H1 (cell line): Measurements from ENCODE around the gene ZMYM2. TPM values are rescaled to one million over a fixed set of nuclear protein-coding genes. Genes with fewer than 3 reads are reported as not detected.

Source experiments
- EP300 ChIP-seq, 2 experiments: IDR thresholded peaks; 1 replicate in 1 of 2; 2 replicates in 1 of 2; pipeline ENCODE4 v1.6.1; 2011 to 2012; ENCODE audit warnings: low read depth in 2 of 2, low read length in 2 of 2, mild to moderate bottlenecking in 2 of 2, borderline replicate concordance in 1 of 2, inconsistent platforms in 1 of 2, moderate library complexity in 1 of 2
- FOSL1 ChIP-seq: IDR thresholded peaks from 2 replicates; pipeline ENCODE4 v1.6.1; 2011; ENCODE audit warnings: mild to moderate bottlenecking, low read depth, low read length, moderate library complexity; ENCODE audit not compliant: insufficient read depth
- GTF2F1 ChIP-seq: IDR thresholded peaks from 2 replicates; pipeline ENCODE4 v1.6.1; 2012; ENCODE audit warnings: low read depth, low read length, improper control_type of control experiment, borderline replicate concordance
- HDAC6 ChIP-seq: IDR thresholded peaks from one replicate; pipeline ENCODE4 v1.7.1; 2012; ENCODE audit warnings: low read depth, mild to moderate bottlenecking, inconsistent platforms, low read length, moderate library complexity
- JUN ChIP-seq: IDR thresholded peaks from 2 replicates; pipeline ENCODE4 v1.6.1; 2011; ENCODE audit warnings: low read depth, mild to moderate bottlenecking, improper control_type of control experiment, low read length
- KDM4A ChIP-seq: IDR thresholded peaks from one replicate; pipeline ENCODE4 v1.7.1; 2012; ENCODE audit warnings: low read depth, mild to moderate bottlenecking, moderate library complexity, low read length, inconsistent platforms; ENCODE audit not compliant: severe bottlenecking
- NANOG ChIP-seq: IDR thresholded peaks from 2 replicates; pipeline ENCODE4 v1.6.1; 2011; ENCODE audit warnings: low read length, low read depth, mild to moderate bottlenecking, inconsistent platforms; ENCODE audit not compliant: insufficient read depth, poor library complexity, severe bottlenecking
- SP2 ChIP-seq: IDR thresholded peaks from 2 replicates; pipeline ENCODE4 v1.6.1; 2012; ENCODE audit warnings: mild to moderate bottlenecking, low read length, inconsistent platforms
- TBP ChIP-seq: IDR thresholded peaks from 2 replicates; pipeline ENCODE4 v1.6.1; 2011; ENCODE audit warnings: low read depth, low read length, improper control_type of control experiment
- polyA plus RNA-seq, 7 experiments: library from polyadenylated mRNA; depleted of rRNA in 3 of 7; stranded (reverse) in 5 of 7; unstranded in 2 of 7; fragments of >200 nt in 5 of 7; fragments of 200-250 nt in 2 of 7; gene quantifications; 1 replicate in 5 of 7; 2 replicates in 1 of 7; 4 replicates in 1 of 7; pipeline versions ENCODE4 v1.2.1 to v1.2.3, GENCODE V29; 2011 to 2013; ENCODE audit warnings: missing spikeins in 2 of 7, mixed read lengths in 2 of 7
- total RNA-seq: library from RNA; stranded (reverse); fragmentation: NEBNext Ultra II Directional; extraction: Animal tissue kit (Norgen Biotek cat#: 25700); gene quantifications from 2 replicates; pipeline ENCODE4 v1.2.1, GENCODE V29; 2021
- TF ChIP-seq, protein P1 (sequence below): fragments of 300-600 bp; sonication (generic); IDR thresholded peaks from 2 replicates; pipeline ENCODE4 v1.7.1; 2012; ENCODE audit warnings: low read length, moderate library complexity, mild to moderate bottlenecking, inconsistent platforms; ENCODE audit not compliant: insufficient replicate concordance
- TF ChIP-seq, protein P2 (sequence below): IDR thresholded peaks from 2 replicates; pipeline ENCODE4 v1.6.1; 2011; ENCODE audit warnings: low read depth, mild to moderate bottlenecking, low read length; ENCODE audit not compliant: insufficient read depth

Gene ZMYM2
- total and polyA plus RNA-seq, 2 of the 8 experiments (the other 6 are each of a cell fraction or from before 2014, with no cell fraction given) = 41.2 to 159 TPM

DNA sequence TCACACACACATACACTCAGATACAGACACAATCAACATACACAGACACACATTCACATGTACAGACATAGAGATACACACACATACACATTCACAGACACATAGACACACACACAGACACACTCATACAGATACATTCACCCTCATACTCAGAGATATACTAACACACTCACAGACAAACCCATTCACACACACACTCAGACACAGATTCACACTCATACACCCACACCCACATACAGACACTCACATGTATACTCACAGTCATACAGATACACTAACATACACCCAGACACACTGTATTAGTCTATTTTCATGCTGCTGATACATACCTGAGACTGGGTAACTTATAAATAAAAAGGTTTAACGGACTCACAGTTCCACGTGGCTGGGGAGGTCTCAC, 171.5 kb downstream of the ZMYM2 start (continued):
- TF ChIP-seq, protein P1, sequence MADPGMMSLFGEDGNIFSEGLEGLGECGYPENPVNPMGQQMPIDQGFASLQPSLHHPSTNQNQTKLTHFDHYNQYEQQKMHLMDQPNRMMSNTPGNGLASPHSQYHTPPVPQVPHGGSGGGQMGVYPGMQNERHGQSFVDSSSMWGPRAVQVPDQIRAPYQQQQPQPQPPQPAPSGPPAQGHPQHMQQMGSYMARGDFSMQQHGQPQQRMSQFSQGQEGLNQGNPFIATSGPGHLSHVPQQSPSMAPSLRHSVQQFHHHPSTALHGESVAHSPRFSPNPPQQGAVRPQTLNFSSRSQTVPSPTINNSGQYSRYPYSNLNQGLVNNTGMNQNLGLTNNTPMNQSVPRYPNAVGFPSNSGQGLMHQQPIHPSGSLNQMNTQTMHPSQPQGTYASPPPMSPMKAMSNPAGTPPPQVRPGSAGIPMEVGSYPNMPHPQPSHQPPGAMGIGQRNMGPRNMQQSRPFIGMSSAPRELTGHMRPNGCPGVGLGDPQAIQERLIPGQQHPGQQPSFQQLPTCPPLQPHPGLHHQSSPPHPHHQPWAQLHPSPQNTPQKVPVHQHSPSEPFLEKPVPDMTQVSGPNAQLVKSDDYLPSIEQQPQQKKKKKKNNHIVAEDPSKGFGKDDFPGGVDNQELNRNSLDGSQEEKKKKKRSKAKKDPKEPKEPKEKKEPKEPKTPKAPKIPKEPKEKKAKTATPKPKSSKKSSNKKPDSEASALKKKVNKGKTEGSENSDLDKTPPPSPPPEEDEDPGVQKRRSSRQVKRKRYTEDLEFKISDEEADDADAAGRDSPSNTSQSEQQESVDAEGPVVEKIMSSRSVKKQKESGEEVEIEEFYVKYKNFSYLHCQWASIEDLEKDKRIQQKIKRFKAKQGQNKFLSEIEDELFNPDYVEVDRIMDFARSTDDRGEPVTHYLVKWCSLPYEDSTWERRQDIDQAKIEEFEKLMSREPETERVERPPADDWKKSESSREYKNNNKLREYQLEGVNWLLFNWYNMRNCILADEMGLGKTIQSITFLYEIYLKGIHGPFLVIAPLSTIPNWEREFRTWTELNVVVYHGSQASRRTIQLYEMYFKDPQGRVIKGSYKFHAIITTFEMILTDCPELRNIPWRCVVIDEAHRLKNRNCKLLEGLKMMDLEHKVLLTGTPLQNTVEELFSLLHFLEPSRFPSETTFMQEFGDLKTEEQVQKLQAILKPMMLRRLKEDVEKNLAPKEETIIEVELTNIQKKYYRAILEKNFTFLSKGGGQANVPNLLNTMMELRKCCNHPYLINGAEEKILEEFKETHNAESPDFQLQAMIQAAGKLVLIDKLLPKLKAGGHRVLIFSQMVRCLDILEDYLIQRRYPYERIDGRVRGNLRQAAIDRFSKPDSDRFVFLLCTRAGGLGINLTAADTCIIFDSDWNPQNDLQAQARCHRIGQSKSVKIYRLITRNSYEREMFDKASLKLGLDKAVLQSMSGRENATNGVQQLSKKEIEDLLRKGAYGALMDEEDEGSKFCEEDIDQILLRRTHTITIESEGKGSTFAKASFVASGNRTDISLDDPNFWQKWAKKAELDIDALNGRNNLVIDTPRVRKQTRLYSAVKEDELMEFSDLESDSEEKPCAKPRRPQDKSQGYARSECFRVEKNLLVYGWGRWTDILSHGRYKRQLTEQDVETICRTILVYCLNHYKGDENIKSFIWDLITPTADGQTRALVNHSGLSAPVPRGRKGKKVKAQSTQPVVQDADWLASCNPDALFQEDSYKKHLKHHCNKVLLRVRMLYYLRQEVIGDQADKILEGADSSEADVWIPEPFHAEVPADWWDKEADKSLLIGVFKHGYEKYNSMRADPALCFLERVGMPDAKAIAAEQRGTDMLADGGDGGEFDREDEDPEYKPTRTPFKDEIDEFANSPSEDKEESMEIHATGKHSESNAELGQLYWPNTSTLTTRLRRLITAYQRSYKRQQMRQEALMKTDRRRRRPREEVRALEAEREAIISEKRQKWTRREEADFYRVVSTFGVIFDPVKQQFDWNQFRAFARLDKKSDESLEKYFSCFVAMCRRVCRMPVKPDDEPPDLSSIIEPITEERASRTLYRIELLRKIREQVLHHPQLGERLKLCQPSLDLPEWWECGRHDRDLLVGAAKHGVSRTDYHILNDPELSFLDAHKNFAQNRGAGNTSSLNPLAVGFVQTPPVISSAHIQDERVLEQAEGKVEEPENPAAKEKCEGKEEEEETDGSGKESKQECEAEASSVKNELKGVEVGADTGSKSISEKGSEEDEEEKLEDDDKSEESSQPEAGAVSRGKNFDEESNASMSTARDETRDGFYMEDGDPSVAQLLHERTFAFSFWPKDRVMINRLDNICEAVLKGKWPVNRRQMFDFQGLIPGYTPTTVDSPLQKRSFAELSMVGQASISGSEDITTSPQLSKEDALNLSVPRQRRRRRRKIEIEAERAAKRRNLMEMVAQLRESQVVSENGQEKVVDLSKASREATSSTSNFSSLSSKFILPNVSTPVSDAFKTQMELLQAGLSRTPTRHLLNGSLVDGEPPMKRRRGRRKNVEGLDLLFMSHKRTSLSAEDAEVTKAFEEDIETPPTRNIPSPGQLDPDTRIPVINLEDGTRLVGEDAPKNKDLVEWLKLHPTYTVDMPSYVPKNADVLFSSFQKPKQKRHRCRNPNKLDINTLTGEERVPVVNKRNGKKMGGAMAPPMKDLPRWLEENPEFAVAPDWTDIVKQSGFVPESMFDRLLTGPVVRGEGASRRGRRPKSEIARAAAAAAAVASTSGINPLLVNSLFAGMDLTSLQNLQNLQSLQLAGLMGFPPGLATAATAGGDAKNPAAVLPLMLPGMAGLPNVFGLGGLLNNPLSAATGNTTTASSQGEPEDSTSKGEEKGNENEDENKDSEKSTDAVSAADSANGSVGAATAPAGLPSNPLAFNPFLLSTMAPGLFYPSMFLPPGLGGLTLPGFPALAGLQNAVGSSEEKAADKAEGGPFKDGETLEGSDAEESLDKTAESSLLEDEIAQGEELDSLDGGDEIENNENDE = no peak
- TF ChIP-seq JUN (no peak), EP300 (IDR thresholded peaks at IDR 0.05; ENCODE audit: borderline replicate concordance in 1 of 2, low read depth in 2 of 2, low read length in 2 of 2) (no peak), NANOG (no peak), HDAC6 (no peak), KDM4A (no peak), TBP (no peak), FOSL1 (no peak), GTF2F1 (no peak), SP2 (no peak)
- TF ChIP-seq, protein P2, sequence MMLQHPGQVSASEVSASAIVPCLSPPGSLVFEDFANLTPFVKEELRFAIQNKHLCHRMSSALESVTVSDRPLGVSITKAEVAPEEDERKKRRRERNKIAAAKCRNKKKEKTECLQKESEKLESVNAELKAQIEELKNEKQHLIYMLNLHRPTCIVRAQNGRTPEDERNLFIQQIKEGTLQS = no peak
